Fibroblast of lung (primary cell): ENCODE results near the gene ALPG.
A peak's percentile ranks its signal among the peaks of the same experiment; 100 is the strongest.
"Not testable (repeated sequence)": the region's sequence is repeated elsewhere in the genome, so short reads cannot be mapped to it uniquely, and the experiment has no call there.

Experiments used
- CTCF ChIP-seq, 2 donors: IDR thresholded peaks in 1 of 2; conservative IDR thresholded peaks in 1 of 2; 1 replicate in 1 of 2; 2 replicates in 1 of 2; pipeline ENCODE4 v1.5.1; 2011 to 2012; ENCODE audit warnings: low read length in 2 of 2, control low read depth in 1 of 2, inconsistent platforms in 1 of 2, low read depth in 1 of 2, mild to moderate bottlenecking in 1 of 2
- EZH2 ChIP-seq: IDR thresholded peaks from 2 replicates; pipeline ENCODE4 v1.5.1; 2012; ENCODE audit warnings: low read length, control low read depth, mild to moderate bottlenecking; ENCODE audit errors: missing control alignments

- TF ChIP-seq CTCF (conservative IDR thresholded peaks at IDR 0.05 in 1 of 2, IDR thresholded peaks at IDR 0.05 in 1 of 2; ENCODE audit: low read depth in 1 of 2, low read length in 2 of 2): peak; percentile 75 to 79
- not testable (repeated sequence) for TF ChIP-seq EZH2
These were observed 33.8 kb downstream of the ALPG start for GRCh38 chr2:232440220-232441018.
